22Rv1 (cell line): ENCODE results near the gene PRICKLE4.

Experiments used
- H3K27ac ChIP-seq: fragments of 450-650 bp; 2 replicates; pipeline ENCODE4 v1.5.1; 2017
- CTCF ChIP-seq: fragments of 450-650 bp; IDR thresholded peaks from 2 replicates; pipeline ENCODE4 v1.5.1; 2017; ENCODE audit warnings: mild to moderate bottlenecking
- ZFX ChIP-seq: fragments of 450-650 bp; IDR thresholded peaks from 2 replicates; pipeline ENCODE4 v1.6.1; 2017; ENCODE audit warnings: antibody characterized with exemption, borderline replicate concordance

PRICKLE4 gene

GRCh38 chr6:41734666-41735426 is 45.7 kb upstream of the PRICKLE4 start:
- peak overlapping the region; percentile 75 for H3K27ac ChIP-seq
- TF ChIP-seq CTCF, result no peak
- TF ChIP-seq ZFX, result no peak

GRCh38 chr6:41735427-41736185 is 45.0 kb upstream of the PRICKLE4 start, which contains the start of gene TFEB:
TSS of gene TFEB (minus strand) at chr6:41735608. CDS start at chr6:41691213, 44,395 bp downstream.
- H3K27ac ChIP-seq, result peak within 1 kb of the TSS; percentile 75
- TF ChIP-seq CTCF, result peak; percentile 99
- TF ChIP-seq ZFX, result no peak

- peak overlapping the region; percentile 75 for H3K27ac ChIP-seq
- TF ChIP-seq ZFX, result no peak
- no peak for TF ChIP-seq CTCF
Observed at GRCh38 chr6:41736186-41736733, 44.3 kb upstream of the PRICKLE4 start.

- H3K27ac ChIP-seq, result no peak overlapping the region
- TF ChIP-seq CTCF (no peak), ZFX (no peak)
Observed at GRCh38 chr6:41736800-41737555, 43.6 kb upstream of the PRICKLE4 start.

- TF ChIP-seq CTCF (no peak), ZFX (no peak)
- no peak overlapping the region for H3K27ac ChIP-seq
Observed at GRCh38 chr6:41737591-41738130, 42.9 kb upstream of the PRICKLE4 start.

GRCh38 chr6:41739041-41739440 is 41.5 kb upstream of the PRICKLE4 start:
- no peak overlapping the region for H3K27ac ChIP-seq

More at GRCh38 chr6:41739041-41739440, 41.5 kb upstream of the PRICKLE4 start:
- TF ChIP-seq CTCF (no peak), ZFX (no peak)
